Muscle of leg (tissue), 11 donors: ENCODE data around the gene RER1. TPM values are rescaled to one million over a fixed set of nuclear protein-coding genes. Genes with fewer than 3 reads are reported as not detected.

ENCODE experiments used
- DNase-seq: peaks from one replicate; pipeline ENCODE4 v3.0.0; 2013
- H3K27ac ChIP-seq: one replicate; pipeline ENCODE4 v1.5.1; 2013; ENCODE audit warnings: mild to moderate bottlenecking, low read length, control low read depth
- H3K27me3 ChIP-seq: one replicate; pipeline ENCODE4 v1.6.1; 2013; ENCODE audit warnings: low read length; ENCODE audit not compliant: control insufficient read depth, insufficient read depth
- H3K36me3 ChIP-seq: one replicate; pipeline ENCODE4 v1.6.1; 2013; ENCODE audit warnings: low read length; ENCODE audit not compliant: control insufficient read depth, insufficient read depth
- H3K4me1 ChIP-seq: one replicate; pipeline ENCODE4 v1.6.1; 2013; ENCODE audit warnings: low read length; ENCODE audit not compliant: control insufficient read depth, insufficient read depth
- H3K4me3 ChIP-seq: one replicate; pipeline ENCODE4 v1.5.1; 2013; ENCODE audit warnings: low read length, control low read depth
- H3K9me3 ChIP-seq: replicated peaks from 2 replicates; pipeline ENCODE4 v1.6.1; 2013; ENCODE audit warnings: low read depth, low read length; ENCODE audit not compliant: control insufficient read depth
- WGBS: methylation state at CpG from one replicate; pipeline ENCODE4 v1.1.5; 2013; ENCODE audit warnings: missing lambda C conversion rate; ENCODE audit not compliant: insufficient coverage; 5-methylcytosine and 5-hydroxymethylcytosine counted together
- polyA plus RNA-seq, 8 donors: library from polyadenylated mRNA; unstranded; fragments of 120-200 nt; gene quantifications; one replicate each; pipeline versions ENCODE4 v1.2.1 to v1.2.3, GENCODE V29; 2013; ENCODE audit warnings: inconsistent platforms in 1 of 8, low replicate concordance in 1 of 8; ENCODE audit not compliant: insufficient read length in 8 of 8, insufficient read depth in 1 of 8
- total RNA-seq: library from RNA; stranded (reverse); fragments of 120-200 nt; gene quantifications from one replicate; pipeline ENCODE4 v1.2.4, GENCODE V29; 2013

Gene RER1
- total and polyA plus RNA-seq, 9 donors = 57.5 to 86.6 (median 69.3) TPM

GRCh38 chr1:2444138-2444591, 52.5 kb downstream of the RER1 start:
- Histone ChIP-seq H3K36me3 (no peaks in the 10 kb centered on the region), H3K4me3 (no peak overlapping the region), H3K27ac (no peak overlapping the region), H3K4me1 (peaks cover 2% of the 10 kb centered on the region), H3K9me3 (no peaks in the 10 kb centered on the region), H3K27me3 (peaks cover 64% of the 10 kb centered on the region)
- no peak for DNase-seq
- WGBS = 24% methylated on average over 19 of the region's 27 CpGs

- no peak overlapping the region for H3K4me3 ChIP-seq
- H3K9me3 ChIP-seq = no peaks in the 10 kb centered on the region
- peaks cover 64% of the 10 kb centered on the region for H3K27me3 ChIP-seq
- H3K27ac ChIP-seq = no peak overlapping the region
- H3K36me3 ChIP-seq = no peaks in the 10 kb centered on the region
- 62% methylated on average over 11 of the region's 16 CpGs for WGBS
- H3K4me1 ChIP-seq = peaks cover 6% of the 10 kb centered on the region
- DNase-seq = no peak
Observed at GRCh38 chr1:2445162-2445822, 53.7 kb downstream of the RER1 start.

GRCh38 chr1:2445823-2446215, 54.2 kb downstream of the RER1 start:
- WGBS = 75% methylated on average over 15 of the region's 15 CpGs
- Histone ChIP-seq H3K27ac (no peak overlapping the region), H3K4me3 (no peak overlapping the region), H3K9me3 (no peaks in the 10 kb centered on the region), H3K4me1 (peaks cover 6% of the 10 kb centered on the region), H3K36me3 (no peaks in the 10 kb centered on the region), H3K27me3 (peaks cover 62% of the 10 kb centered on the region)
- DNase-seq = no peak

GRCh38 chr1:2446394-2446793, 54.8 kb downstream of the RER1 start:
- Histone ChIP-seq H3K4me3 (no peak overlapping the region), H3K4me1 (peaks cover 6% of the 10 kb centered on the region), H3K9me3 (no peaks in the 10 kb centered on the region), H3K36me3 (no peaks in the 10 kb centered on the region), H3K27ac (no peak overlapping the region), H3K27me3 (peaks cover 61% of the 10 kb centered on the region)
- no peak for DNase-seq
- WGBS = 15% methylated on average over 7 of the region's 13 CpGs

GRCh38 chr1:2446861-2447260, 55.2 kb downstream of the RER1 start:
- no peak for DNase-seq
- H3K4me1 ChIP-seq = peaks cover 6% of the 10 kb centered on the region
- peaks cover 57% of the 10 kb centered on the region for H3K27me3 ChIP-seq
- no peaks in the 10 kb centered on the region for H3K36me3 ChIP-seq
- H3K27ac ChIP-seq = no peak overlapping the region
- WGBS = 28% methylated on average over 5 of the region's 9 CpGs
- no peak overlapping the region for H3K4me3 ChIP-seq
- no peaks in the 10 kb centered on the region for H3K9me3 ChIP-seq

- Histone ChIP-seq H3K27me3 (peaks cover 52% of the 10 kb centered on the region), H3K27ac (no peak overlapping the region), H3K36me3 (no peaks in the 10 kb centered on the region), H3K4me3 (no peak overlapping the region), H3K4me1 (peaks cover 9% of the 10 kb centered on the region), H3K9me3 (no peaks in the 10 kb centered on the region)
- no peak for DNase-seq
- 62% methylated on average over 17 of the region's 23 CpGs for WGBS
Observed at GRCh38 chr1:2447276-2448097, 55.8 kb downstream of the RER1 start.

DNA sequence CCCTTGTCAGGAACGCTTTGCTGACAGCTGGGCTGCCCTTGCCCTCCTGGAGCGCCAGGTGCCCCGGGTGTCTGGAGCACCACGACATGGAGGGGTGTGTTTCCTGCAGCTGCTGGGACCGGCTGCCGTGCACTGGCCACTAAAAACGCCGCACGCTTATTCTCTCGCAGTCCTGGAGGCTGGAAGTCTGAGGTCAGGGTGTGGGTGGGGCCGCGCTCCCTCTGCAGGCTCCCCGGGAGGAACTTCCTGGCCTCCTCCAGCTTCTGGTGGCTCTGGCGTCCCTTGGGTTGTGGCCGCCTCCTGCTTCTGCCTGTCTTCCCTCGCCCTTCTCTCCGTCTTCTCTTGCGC, 56.4 kb downstream of the RER1 start:
- Histone ChIP-seq H3K27ac (no peak overlapping the region), H3K4me1 (peaks cover 9% of the 10 kb centered on the region), H3K36me3 (no peaks in the 10 kb centered on the region), H3K9me3 (no peaks in the 10 kb centered on the region), H3K4me3 (no peak overlapping the region), H3K27me3 (peaks cover 50% of the 10 kb centered on the region)
- peak; percentile 23 for DNase-seq
- 41% methylated on average over 16 of the region's 18 CpGs for WGBS

- 35% methylated on average over 18 of the region's 23 CpGs for WGBS
- no peak overlapping the region for H3K27ac ChIP-seq
Observed at GRCh38 chr1:2449636-2450454, 58.2 kb downstream of the RER1 start.

DNA sequence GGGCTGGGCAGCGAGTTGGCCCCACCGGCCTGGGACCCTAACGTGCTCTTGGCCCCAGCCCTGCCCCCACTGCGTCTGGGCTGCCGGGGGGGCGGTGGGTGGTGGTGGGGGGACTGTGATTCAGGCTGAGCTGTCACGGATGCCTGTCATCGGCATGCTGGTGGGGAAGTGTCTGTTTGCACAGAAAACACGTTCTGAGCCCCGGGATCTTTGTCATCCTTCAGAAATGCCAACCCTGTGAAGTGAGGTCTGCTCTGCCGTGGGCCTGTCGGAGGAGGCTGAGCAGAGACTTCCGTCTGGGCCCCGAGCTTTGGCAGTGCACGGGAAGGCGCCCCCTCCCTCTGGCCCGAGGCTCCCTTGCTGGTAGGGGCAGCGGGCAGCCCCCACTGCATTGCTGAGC, 60.1 kb downstream of the RER1 start:
- Histone ChIP-seq H3K27ac (no peak overlapping the region), H3K9me3 (no peaks in the 10 kb centered on the region), H3K36me3 (no peaks in the 10 kb centered on the region), H3K4me1 (peaks cover 7% of the 10 kb centered on the region), H3K27me3 (peaks cover 18% of the 10 kb centered on the region), H3K4me3 (no peak overlapping the region)
- DNase-seq = no peak
- 29% methylated on average over 15 of the region's 18 CpGs for WGBS

More at GRCh38 chr1:2449636-2450454, 58.2 kb downstream of the RER1 start:
- peaks cover 37% of the 10 kb centered on the region for H3K27me3 ChIP-seq
- H3K4me3 ChIP-seq = no peak overlapping the region
- H3K4me1 ChIP-seq = peaks cover 9% of the 10 kb centered on the region
- no peaks in the 10 kb centered on the region for H3K9me3 ChIP-seq
- no peaks in the 10 kb centered on the region for H3K36me3 ChIP-seq
- DNase-seq = no peak
